Endothelial cell of umbilical vein (primary cell): ENCODE measurements around the gene CFHR1.

Experiments used
- EZH2 ChIP-seq: IDR thresholded peaks from 2 replicates; pipeline ENCODE4 v1.6.1; 2012; ENCODE audit warnings: borderline replicate concordance, low read depth, mild to moderate bottlenecking, moderate library complexity, low read length, inconsistent platforms; ENCODE audit not compliant: severe bottlenecking
- FOS ChIP-seq: IDR thresholded peaks from 2 replicates; pipeline ENCODE4 v1.6.1; 2011; ENCODE audit warnings: mild to moderate bottlenecking, low read length, moderate library complexity, borderline replicate concordance; ENCODE audit not compliant: insufficient read depth
- GATA2 ChIP-seq: IDR thresholded peaks from 2 replicates; pipeline ENCODE4 v1.7.0; 2011; ENCODE audit warnings: low read depth, mild to moderate bottlenecking, moderate library complexity, mixed read lengths, low read length; ENCODE audit not compliant: insufficient read length, insufficient read depth
- JUN ChIP-seq: IDR thresholded peaks from 2 replicates; pipeline ENCODE4 v1.6.1; 2011; ENCODE audit warnings: borderline replicate concordance, low read depth; ENCODE audit not compliant: insufficient read length, insufficient read depth
- MYC ChIP-seq: IDR thresholded peaks from one replicate; pipeline ENCODE4 v1.6.1; 2011; ENCODE audit warnings: mild to moderate bottlenecking, low read depth, low read length
- POLR2A ChIP-seq: IDR thresholded peaks from 2 replicates; pipeline ENCODE4 v1.6.1; 2012; ENCODE audit warnings: low read depth, mild to moderate bottlenecking, control low read depth, low read length
- POLR2AphosphoS5 ChIP-seq: IDR thresholded peaks from 2 replicates; pipeline ENCODE4 v1.6.1; 2012; ENCODE audit warnings: low read depth, mild to moderate bottlenecking, control low read depth, low read length, moderate library complexity; ENCODE audit not compliant: insufficient read depth
- TF ChIP-seq, protein P1 (sequence below), 2 donors: IDR thresholded peaks; 1 replicate in 1 of 2; 2 replicates in 1 of 2; pipeline ENCODE4 v1.5.1; 2011; ENCODE audit warnings: low read length in 2 of 2, mild to moderate bottlenecking in 2 of 2, moderate library complexity in 2 of 2, control low read depth in 1 of 2, inconsistent platforms in 1 of 2, low read depth in 1 of 2; ENCODE audit not compliant: insufficient read depth in 1 of 2; ENCODE audit errors: extremely low read depth in 1 of 2
- TF ChIP-seq, protein P2 (sequence below): IDR thresholded peaks from 2 replicates; pipeline ENCODE4 v1.6.1; 2011; ENCODE audit not compliant: insufficient read depth, insufficient read length

- TF ChIP-seq, protein P1, sequence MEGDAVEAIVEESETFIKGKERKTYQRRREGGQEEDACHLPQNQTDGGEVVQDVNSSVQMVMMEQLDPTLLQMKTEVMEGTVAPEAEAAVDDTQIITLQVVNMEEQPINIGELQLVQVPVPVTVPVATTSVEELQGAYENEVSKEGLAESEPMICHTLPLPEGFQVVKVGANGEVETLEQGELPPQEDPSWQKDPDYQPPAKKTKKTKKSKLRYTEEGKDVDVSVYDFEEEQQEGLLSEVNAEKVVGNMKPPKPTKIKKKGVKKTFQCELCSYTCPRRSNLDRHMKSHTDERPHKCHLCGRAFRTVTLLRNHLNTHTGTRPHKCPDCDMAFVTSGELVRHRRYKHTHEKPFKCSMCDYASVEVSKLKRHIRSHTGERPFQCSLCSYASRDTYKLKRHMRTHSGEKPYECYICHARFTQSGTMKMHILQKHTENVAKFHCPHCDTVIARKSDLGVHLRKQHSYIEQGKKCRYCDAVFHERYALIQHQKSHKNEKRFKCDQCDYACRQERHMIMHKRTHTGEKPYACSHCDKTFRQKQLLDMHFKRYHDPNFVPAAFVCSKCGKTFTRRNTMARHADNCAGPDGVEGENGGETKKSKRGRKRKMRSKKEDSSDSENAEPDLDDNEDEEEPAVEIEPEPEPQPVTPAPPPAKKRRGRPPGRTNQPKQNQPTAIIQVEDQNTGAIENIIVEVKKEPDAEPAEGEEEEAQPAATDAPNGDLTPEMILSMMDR (IDR thresholded peaks at IDR 0.05; ENCODE audit: extremely low read depth in 1 of 2, insufficient read depth in 1 of 2, low read depth in 1 of 2, low read length in 2 of 2), result no peak
- TF ChIP-seq POLR2A (no peak), JUN (no peak), POLR2AphosphoS5 (no peak), EZH2 (no peak), MYC (no peak), FOS (no peak), GATA2 (no peak)
- TF ChIP-seq, protein P2, sequence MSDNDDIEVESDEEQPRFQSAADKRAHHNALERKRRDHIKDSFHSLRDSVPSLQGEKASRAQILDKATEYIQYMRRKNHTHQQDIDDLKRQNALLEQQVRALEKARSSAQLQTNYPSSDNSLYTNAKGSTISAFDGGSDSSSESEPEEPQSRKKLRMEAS, result no peak
Measured at GRCh38 chr1:196877964-196878363, 58.4 kb downstream of the CFHR1 start.
